Stimulated activated CD4-positive, alpha-beta T cell treated with anti-CD3 and anti-CD28 coated beads, Interleukin-12 subunit alpha, Interleukin-12 subunit beta, amount 100 ng/mL, for 48 hours (primary cell): Measurements from ENCODE around the gene BRAT1.
A peak's percentile ranks its signal among the peaks of the same experiment; 100 is the strongest.

Source experiments
- DNase-seq, 3 donors: peaks; one replicate each; pipeline ENCODE4 v3.0.0-alpha.2; 2020; ENCODE audit warnings: low read depth in 2 of 3, low spot score in 1 of 3

Gene BRAT1

DNA sequence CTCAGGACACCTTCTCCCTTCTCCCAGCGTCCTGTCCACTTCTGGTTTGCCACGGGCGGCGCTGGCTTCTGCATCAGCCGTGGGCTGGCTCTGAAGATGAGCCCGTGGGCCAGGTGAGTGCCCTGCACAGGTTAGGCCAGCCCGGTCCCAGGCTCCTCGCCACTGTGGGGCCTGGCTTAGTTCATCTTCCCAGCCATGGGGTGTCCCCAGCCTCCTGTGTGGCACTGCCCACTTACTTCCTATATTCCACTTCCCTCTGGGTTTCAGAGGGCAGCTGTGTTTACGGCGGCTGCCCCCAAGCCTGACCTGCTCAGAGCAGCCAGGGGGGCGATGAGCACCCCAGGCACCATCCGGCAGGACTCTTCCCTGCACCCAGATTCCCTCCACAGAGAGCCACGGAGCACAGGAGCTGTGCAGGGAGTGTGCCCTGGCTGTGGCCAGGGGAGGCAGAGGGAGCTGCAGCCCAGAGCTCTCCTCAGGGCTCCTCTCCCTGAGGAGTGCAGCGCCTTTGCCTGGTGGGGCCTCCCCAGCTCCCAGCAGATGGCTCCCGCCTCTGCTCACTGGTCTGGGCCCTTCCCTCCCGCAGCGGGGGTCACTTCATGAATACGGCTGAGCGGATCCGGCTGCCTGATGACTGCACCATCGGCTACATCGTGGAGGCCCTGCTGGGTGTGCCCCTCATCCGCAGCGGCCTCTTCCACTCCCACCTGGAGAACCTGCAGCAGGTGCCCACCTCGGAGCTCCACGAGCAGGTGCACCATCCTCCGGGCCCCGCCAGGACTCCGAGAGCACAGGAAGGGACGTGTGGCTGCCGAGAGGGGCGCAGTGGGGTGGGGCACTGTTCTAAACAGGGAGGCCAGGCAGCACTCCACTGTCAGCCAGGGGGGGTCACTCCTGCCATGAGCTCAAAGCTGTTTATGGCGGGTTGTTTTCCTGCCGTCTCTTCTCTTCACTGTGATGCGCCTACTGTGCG lies 29.4 kb downstream of the BRAT1 start:
- no peak for DNase-seq

- DNase-seq = no peak
These were observed 30.3 kb downstream of the BRAT1 start for GRCh38 chr7:2524808-2525657.

GRCh38 chr7:2523941-2524807 lies 31.1 kb downstream of the BRAT1 start:
- no peak for DNase-seq

DNA sequence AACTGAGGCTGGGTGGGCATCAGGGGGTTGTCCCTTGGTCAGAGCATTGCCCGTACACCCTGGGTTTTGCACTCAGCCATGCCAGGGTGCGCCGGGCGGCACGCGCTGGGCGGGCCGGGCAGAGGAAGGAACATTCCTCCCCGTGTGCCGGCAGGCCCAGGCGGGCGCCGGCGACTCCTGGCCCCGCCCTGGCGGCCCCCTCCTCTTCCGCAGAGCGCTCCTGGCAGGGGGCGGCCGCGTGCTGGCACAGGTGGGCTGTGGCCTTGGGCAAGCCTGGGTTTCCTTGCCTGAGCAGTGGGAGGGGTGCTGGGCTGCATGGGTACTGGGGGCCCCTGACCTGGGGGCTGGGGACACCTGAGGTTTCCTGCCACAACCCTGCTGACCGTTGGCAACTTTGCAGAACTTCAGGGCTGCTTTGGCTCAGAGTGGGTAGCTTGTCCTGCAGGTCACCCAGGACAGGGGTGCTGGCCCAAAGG lies 31.8 kb downstream of the BRAT1 start:
- DNase-seq = no peak

GRCh38 chr7:2522780-2523433 lies 32.4 kb downstream of the BRAT1 start:
- no peak for DNase-seq

- DNase-seq = peak in 2 of 3 donors; percentile 52 to 62
These were observed 33.3 kb downstream of the BRAT1 start for GRCh38 chr7:2521952-2522591.

DNA sequence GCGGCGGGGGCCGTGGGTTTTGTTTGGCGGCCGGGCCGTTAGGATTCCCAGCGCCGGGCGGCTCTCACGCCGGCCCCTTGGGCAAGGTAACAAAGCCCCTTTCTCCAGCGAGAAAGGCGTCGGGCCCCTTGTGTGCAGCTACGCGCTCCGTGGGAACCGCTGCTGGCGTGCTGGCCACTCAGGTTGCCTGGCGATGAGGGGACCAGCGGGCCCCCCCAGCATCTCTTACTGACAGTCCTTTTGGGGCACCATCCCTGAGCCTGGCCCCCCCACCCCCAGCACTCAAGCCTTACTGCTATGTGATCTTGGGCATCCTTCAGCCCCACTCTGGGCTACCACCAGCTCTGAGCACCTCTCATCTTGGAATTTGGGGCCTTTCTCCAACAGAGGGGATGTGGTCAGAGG lies 34.0 kb downstream of the BRAT1 start:
- DNase-seq = no peak

GRCh38 chr7:2520761-2521290 lies 34.5 kb downstream of the BRAT1 start:
- no peak for DNase-seq

DNA sequence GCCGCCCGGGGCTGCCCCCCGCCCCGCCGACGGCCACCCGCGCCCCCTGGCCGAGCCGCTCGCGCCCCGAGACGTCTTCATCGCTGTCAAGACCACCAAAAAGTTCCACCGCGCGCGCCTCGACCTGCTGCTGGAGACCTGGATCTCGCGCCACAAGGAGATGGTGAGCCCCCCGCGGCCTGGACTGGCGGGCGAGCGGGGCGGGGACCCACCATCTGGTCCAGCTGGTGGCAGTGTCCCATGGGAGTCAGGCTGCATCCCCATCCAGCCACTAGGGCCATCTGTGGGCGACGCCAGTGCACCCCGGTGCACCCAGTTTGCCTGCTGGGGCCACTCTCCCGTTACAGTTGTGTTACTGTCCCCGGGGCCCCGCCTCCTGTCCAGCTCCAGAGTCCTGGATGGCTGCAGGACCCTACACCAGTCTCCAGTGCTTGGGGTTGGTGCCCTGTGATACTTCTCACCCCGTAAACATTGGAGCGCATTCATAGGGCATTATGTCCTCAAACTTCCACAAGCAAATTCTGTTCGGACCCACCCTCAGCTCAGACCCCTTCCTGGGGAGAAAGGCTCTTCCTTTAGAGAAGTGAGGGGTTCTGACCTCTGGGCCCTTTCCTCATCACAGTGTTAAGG lies 35.1 kb downstream of the BRAT1 start:
- DNase-seq = no peak

DNA sequence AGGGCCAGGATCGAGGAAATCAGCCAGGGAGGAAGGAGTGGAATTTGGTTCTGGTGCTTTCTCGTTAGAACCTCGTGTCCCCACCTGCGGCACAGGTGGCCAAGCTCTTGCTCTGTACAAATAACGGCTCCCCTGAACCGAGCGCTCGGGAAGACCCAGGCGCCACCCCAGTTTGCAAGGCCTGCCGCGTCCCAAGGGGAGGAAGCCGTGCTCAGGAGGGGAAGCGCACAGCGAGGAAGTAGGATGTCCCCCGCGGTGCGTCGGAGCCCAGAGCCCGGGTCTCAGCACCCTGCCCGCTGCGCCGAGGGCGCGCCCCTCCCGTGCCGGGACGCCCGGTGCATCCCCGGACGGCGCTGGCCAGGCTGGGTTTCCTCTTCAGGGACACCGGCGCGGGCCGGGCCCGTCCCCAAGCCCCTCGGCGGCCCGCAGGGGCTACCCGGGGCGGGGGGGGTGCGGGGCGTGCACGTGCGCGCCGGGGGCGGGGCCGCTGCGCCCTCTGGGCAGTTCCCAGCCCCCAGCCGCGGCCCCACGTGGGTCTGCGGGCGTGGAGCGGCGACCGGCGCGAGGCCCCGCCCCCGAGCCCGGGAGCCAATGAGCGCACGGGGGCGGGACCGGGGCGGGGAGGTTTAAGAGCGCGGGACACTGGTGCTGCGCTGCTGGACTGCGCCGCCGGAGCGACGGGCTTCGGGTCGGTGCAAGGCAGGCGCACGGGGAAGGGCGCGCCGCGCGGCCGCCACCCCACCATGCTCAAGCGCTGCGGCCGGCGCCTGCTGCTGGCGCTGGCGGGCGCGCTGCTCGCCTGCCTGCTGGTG lies 36.0 kb downstream of the BRAT1 start, which contains the start of gene LFNG:
LFNG (plus strand) TSS at position 656 of the 812 bp plus-strand sequence; CDS start at position 744, 88 bp downstream.
- peak; percentile 64 to 80 (median 68) for DNase-seq

- DNase-seq = no peak
These were observed 36.6 kb downstream of the BRAT1 start for GRCh38 chr7:2518737-2519118.

GRCh38 chr7:2517678-2518507 lies 37.4 kb downstream of the BRAT1 start:
- no peak for DNase-seq

GRCh38 chr7:2517026-2517425 lies 38.3 kb downstream of the BRAT1 start:
- DNase-seq = no peak

- no peak for DNase-seq
These were observed 39.1 kb downstream of the BRAT1 start for GRCh38 chr7:2516194-2516555.

- DNase-seq = no peak
These were observed 39.7 kb downstream of the BRAT1 start for GRCh38 chr7:2515424-2516193.
